HepG2 (cell line): ENCODE measurements around the gene SEMA4B. TPM values are rescaled to one million over a fixed set of nuclear protein-coding genes. Genes with fewer than 3 reads are reported as not detected.

Source experiments
- BRD4 ChIP-seq: sonication (generic); formaldehyde crosslinking; IDR thresholded peaks from 2 replicates; pipeline ENCODE4 v1.4.0; 2020; ENCODE audit warnings: missing genetic modification reagents
- CBFB ChIP-seq: sonication (generic); formaldehyde crosslinking; IDR thresholded peaks from 2 replicates; pipeline ENCODE4 v1.4.0; 2020; ENCODE audit warnings: missing genetic modification reagents
- ISL2 ChIP-seq: sonication (generic); formaldehyde crosslinking; IDR thresholded peaks from 2 replicates; pipeline ENCODE4 v1.5.0; 2020; ENCODE audit warnings: missing genetic modification reagents
- JUN ChIP-seq: sonication (generic); formaldehyde crosslinking; IDR thresholded peaks from 2 replicates; pipeline ENCODE4 v1.4.0; 2020; ENCODE audit warnings: mild to moderate bottlenecking, missing genetic modification reagents
- LCORL ChIP-seq, 2 experiments: fragments of 450-650 bp in 1 of 2; sonication (generic) in 1 of 2; formaldehyde crosslinking in 1 of 2; IDR thresholded peaks; 2 replicates each; pipeline versions ENCODE4 v1.5.0 to v1.6.1; 2017 to 2020; ENCODE audit warnings: antibody characterized with exemption in 1 of 2, missing genetic modification reagents in 1 of 2
- MTA1 ChIP-seq: sonication (generic); formaldehyde crosslinking; IDR thresholded peaks from 2 replicates; pipeline ENCODE4 v1.4.0; 2020; ENCODE audit warnings: missing genetic modification reagents, mild to moderate bottlenecking, borderline replicate concordance
- MTA3 ChIP-seq: sonication (generic); formaldehyde crosslinking; IDR thresholded peaks from 2 replicates; pipeline ENCODE4 v1.4.0; 2020; ENCODE audit warnings: missing genetic modification reagents
- NONO ChIP-seq, 2 experiments: fragments of 450-650 bp in 1 of 2; sonication (generic) in 1 of 2; formaldehyde crosslinking in 1 of 2; IDR thresholded peaks in 1 of 2; conservative IDR thresholded peaks in 1 of 2; 2 replicates each; pipeline versions ENCODE4 v1.6.1 to v1.8.0; 2017 to 2022; ENCODE audit warnings: mild to moderate bottlenecking in 1 of 2, missing genetic modification reagents in 1 of 2, moderate library complexity in 1 of 2
- POGK ChIP-seq: sonication (generic); formaldehyde crosslinking; conservative IDR thresholded peaks from 2 replicates; pipeline ENCODE4 v1.8.0; 2022; ENCODE audit warnings: mild to moderate bottlenecking, moderate library complexity, missing genetic modification reagents
- SIX1 ChIP-seq: sonication (generic); formaldehyde crosslinking; IDR thresholded peaks from 2 replicates; pipeline ENCODE4 v1.4.0; 2020; ENCODE audit warnings: missing genetic modification reagents, borderline replicate concordance
- TAF1 ChIP-seq: sonication (generic); formaldehyde crosslinking; IDR thresholded peaks from 2 replicates; pipeline ENCODE4 v1.4.0; 2020; ENCODE audit warnings: missing genetic modification reagents
- TMF1 ChIP-seq: sonication (generic); formaldehyde crosslinking; IDR thresholded peaks from 2 replicates; pipeline ENCODE4 v1.8.1; 2022; ENCODE audit warnings: low read depth, missing genetic modification reagents
- ZMYM4 ChIP-seq: sonication (generic); formaldehyde crosslinking; IDR thresholded peaks from 2 replicates; pipeline ENCODE4 v1.8.1; 2023; ENCODE audit warnings: mild to moderate bottlenecking, missing genetic modification reagents
- ZNF274 ChIP-seq: sonication (generic); formaldehyde crosslinking; IDR thresholded peaks from 2 replicates; pipeline ENCODE4 v1.5.1; 2020; ENCODE audit warnings: mild to moderate bottlenecking, missing genetic modification reagents
- ZNF569 ChIP-seq: sonication (generic); formaldehyde crosslinking; IDR thresholded peaks from 2 replicates; pipeline ENCODE4 v1.5.0; 2020; ENCODE audit warnings: mild to moderate bottlenecking, missing genetic modification reagents, moderate library complexity, borderline replicate concordance
- ZNF782 ChIP-seq: sonication (generic); formaldehyde crosslinking; IDR thresholded peaks from 2 replicates; pipeline ENCODE4 v1.4.0; 2020; ENCODE audit warnings: missing genetic modification reagents, mild to moderate bottlenecking, borderline replicate concordance
- ZZZ3 ChIP-seq: sonication (generic); formaldehyde crosslinking; IDR thresholded peaks from 2 replicates; pipeline ENCODE4 v1.4.0; 2020; ENCODE audit warnings: missing genetic modification reagents, mild to moderate bottlenecking, borderline replicate concordance
- polyA plus RNA-seq, 8 experiments: library from polyadenylated mRNA; depleted of rRNA in 3 of 8; stranded (reverse) in 7 of 8; unstranded in 1 of 8; fragments of >200 nt; fragmentation: Illumina TruSeq in 4 of 8; extraction: Trizol in 4 of 8; gene quantifications; 2 replicates each; pipeline versions ENCODE4 v1.2.1 to v1.2.3, GENCODE V29; 2011 to 2016; ENCODE audit warnings: low read depth in 4 of 8, missing spikeins in 1 of 8, mixed read lengths in 1 of 8; ENCODE audit not compliant: insufficient read depth in 1 of 8
- total RNA-seq, 5 experiments: library from RNA; depleted of rRNA; stranded (reverse); fragments of >200 nt; fragmentation: Illumina TruSeq; extraction: Trizol; gene quantifications; 2 replicates each; pipeline ENCODE4 v1.2.3, GENCODE V29; 2016; ENCODE audit warnings: low read depth in 1 of 5
- TF ChIP-seq, protein P1 (sequence below): sonication (generic); formaldehyde crosslinking; IDR thresholded peaks from 2 replicates; pipeline ENCODE4 v1.8.1; 2023; ENCODE audit warnings: mild to moderate bottlenecking, missing genetic modification reagents, borderline replicate concordance
- TF ChIP-seq, protein P2 (sequence below): IDR thresholded peaks from 2 replicates; pipeline ENCODE4 v1.6.1; 2016; ENCODE audit warnings: control low read depth
- TF ChIP-seq, protein P3 (sequence below): sonication (generic); formaldehyde crosslinking; IDR thresholded peaks from 2 replicates; pipeline ENCODE4 v1.5.0; 2020; ENCODE audit warnings: missing genetic modification reagents
- TF ChIP-seq, protein P4 (sequence below): sonication (generic); formaldehyde crosslinking; IDR thresholded peaks from 2 replicates; pipeline ENCODE4 v1.5.0; 2020; ENCODE audit warnings: mild to moderate bottlenecking, missing genetic modification reagents

The SEMA4B gene
- total and polyA plus RNA-seq, 2 of the 13 experiments (the other 11 are each of a cell fraction or from before 2014, with no cell fraction given) = 2.1 to 17.0 TPM

DNA sequence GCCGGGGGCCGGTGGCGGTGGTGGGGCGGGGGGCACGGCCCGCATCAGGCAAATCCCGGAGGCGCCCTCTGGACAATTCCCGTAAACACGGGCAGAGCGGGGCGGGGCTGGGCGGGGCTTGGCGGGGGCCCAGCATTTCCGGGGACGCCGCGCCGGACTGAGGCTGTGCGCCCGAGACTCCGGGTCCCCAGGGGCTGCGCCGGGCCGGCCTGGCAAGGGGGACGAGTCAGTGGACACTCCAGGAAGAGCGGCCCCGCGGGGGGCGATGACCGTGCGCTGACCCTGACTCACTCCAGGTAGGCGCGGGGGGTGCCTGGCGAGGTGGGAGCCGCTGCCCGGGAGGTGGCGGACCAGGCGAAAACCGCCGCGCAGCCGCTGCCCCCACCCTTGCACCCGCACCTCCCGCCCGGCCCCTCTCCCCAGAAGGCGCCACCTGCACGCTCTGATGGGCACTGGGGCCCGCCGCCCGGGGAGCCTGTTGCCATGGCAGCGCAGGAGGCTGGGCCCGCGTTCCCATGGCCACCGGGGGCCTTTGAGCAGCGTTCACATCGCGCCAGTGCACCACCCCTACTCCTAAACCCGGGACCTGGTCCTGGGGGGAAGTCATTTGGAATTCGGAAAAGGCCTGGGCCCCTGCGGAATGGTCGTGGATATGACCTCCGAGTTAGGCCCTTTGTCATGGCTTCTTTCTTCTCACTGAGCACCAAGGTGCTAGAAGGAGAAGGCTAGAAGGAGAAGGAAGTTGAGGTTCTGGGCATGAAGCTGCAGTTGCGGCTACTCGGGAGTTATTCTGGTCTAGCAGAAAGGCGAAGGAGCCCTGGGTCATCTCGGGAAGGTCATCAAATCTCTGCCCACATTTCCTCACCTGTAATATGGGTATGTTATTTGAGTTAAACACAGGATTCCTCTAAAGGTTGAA, 16.1 kb upstream of the SEMA4B start (continued):
- TF ChIP-seq POGK (CRISPR knock-in tag) = peak; percentile 71; the same call in 1 of the 2 replicates
- peak; percentile 42; the same call in 1 of the 2 replicates for TF ChIP-seq ZNF274 (CRISPR knock-in tag)
- TF ChIP-seq, protein P1, sequence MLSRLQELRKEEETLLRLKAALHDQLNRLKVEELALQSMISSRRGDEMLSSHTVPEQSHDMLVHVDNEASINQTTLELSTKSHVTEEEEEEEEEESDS (CRISPR knock-in tag) = no peak
- no peak for TF ChIP-seq LCORL (IDR thresholded peaks at IDR 0.05)
- TF ChIP-seq LCORL (CRISPR knock-in tag; IDR thresholded peaks at IDR 0.05) = peak; percentile 27; the same call in 1 of the 2 replicates
- TF ChIP-seq TMF1 (CRISPR knock-in tag) = no peak
- peak; percentile 55; the same call in 1 of the 2 replicates for TF ChIP-seq MTA1
- TF ChIP-seq ISL2 = no peak
- TF ChIP-seq, protein P2, sequence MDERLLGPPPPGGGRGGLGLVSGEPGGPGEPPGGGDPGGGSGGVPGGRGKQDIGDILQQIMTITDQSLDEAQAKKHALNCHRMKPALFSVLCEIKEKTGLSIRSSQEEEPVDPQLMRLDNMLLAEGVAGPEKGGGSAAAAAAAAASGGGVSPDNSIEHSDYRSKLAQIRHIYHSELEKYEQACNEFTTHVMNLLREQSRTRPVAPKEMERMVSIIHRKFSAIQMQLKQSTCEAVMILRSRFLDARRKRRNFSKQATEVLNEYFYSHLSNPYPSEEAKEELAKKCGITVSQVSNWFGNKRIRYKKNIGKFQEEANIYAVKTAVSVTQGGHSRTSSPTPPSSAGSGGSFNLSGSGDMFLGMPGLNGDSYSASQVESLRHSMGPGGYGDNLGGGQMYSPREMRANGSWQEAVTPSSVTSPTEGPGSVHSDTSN (CRISPR knock-in tag) = no peak
- no peak for TF ChIP-seq NONO (IDR thresholded peaks at IDR 0.05)
- no peak; the same call in 1 of the 2 replicates for TF ChIP-seq NONO (CRISPR knock-in tag; conservative IDR thresholded peaks at IDR 0.05)
- no peak; the same call in 1 of the 2 replicates for TF ChIP-seq BRD4
- TF ChIP-seq ZNF569 (CRISPR knock-in tag) = no peak
- peak; percentile 21; the same call in 1 of the 2 replicates for TF ChIP-seq ZZZ3 (CRISPR knock-in tag)
- no peak for TF ChIP-seq JUN (CRISPR knock-in tag)
- peak; percentile 49; the same call in 1 of the 2 replicates for TF ChIP-seq TAF1
- TF ChIP-seq, protein P3, sequence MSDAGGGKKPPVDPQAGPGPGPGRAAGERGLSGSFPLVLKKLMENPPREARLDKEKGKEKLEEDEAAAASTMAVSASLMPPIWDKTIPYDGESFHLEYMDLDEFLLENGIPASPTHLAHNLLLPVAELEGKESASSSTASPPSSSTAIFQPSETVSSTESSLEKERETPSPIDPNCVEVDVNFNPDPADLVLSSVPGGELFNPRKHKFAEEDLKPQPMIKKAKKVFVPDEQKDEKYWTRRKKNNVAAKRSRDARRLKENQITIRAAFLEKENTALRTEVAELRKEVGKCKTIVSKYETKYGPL (CRISPR knock-in tag) = no peak
- TF ChIP-seq, protein P4, sequence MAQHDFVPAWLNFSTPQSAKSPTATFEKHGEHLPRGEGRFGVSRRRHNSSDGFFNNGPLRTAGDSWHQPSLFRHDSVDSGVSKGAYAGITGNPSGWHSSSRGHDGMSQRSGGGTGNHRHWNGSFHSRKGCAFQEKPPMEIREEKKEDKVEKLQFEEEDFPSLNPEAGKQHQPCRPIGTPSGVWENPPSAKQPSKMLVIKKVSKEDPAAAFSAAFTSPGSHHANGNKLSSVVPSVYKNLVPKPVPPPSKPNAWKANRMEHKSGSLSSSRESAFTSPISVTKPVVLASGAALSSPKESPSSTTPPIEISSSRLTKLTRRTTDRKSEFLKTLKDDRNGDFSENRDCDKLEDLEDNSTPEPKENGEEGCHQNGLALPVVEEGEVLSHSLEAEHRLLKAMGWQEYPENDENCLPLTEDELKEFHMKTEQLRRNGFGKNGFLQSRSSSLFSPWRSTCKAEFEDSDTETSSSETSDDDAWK (CRISPR knock-in tag) = no peak
- TF ChIP-seq MTA3 (CRISPR knock-in tag) = no peak
- TF ChIP-seq ZNF782 (CRISPR knock-in tag) = no peak
- no peak for TF ChIP-seq SIX1 (CRISPR knock-in tag)
- peak; percentile 61; the same call in 1 of the 2 replicates for TF ChIP-seq CBFB (CRISPR knock-in tag)
- TF ChIP-seq ZMYM4 = 0 out of 2 replicates have a peak, but pooled peaks have one; percentile 31
